Neural cell (in vitro differentiated cells): ENCODE results near the gene ERCC4. TPM values are rescaled to one million over a fixed set of nuclear protein-coding genes. Genes with fewer than 3 reads are reported as not detected.
A peak's percentile ranks its signal among the peaks of the same experiment; 100 is the strongest.

Experiments
- H2AFZ ChIP-seq: fragments of 200-600, 300-800 bp; sonication (generic), shearing (Covaris generic); 2 replicates; pipeline ENCODE4 v1.6.0; 2014; ENCODE audit warnings: low read depth, mild to moderate bottlenecking, antibody characterized with exemption, low read length, moderate library complexity
- H3F3A ChIP-seq: fragments of 200-600 bp; shearing (Covaris generic); 2 replicates; pipeline ENCODE4 v1.6.1; 2016; ENCODE audit warnings: mild to moderate bottlenecking, moderate library complexity, mixed read lengths, antibody characterized with exemption, low read length; ENCODE audit not compliant: insufficient read depth, poor library complexity, severe bottlenecking
- H3K27ac ChIP-seq: fragments of 200-600, 300-800 bp; sonication (generic), shearing (Covaris generic); 2 replicates; pipeline ENCODE4 v1.5.1; 2014; ENCODE audit warnings: mild to moderate bottlenecking, low read length, moderate library complexity
- H3K27me3 ChIP-seq: fragments of 300-800, 200-600 bp; sonication (generic), shearing (Covaris generic); 2 replicates; pipeline ENCODE4 v1.6.0; 2014; ENCODE audit warnings: mild to moderate bottlenecking, low read depth, low read length, moderate library complexity; ENCODE audit not compliant: insufficient read depth
- H3K36me3 ChIP-seq: fragments of 300-800, 200-600 bp; sonication (generic), shearing (Covaris generic); 2 replicates; pipeline ENCODE4 v1.5.1; 2014; ENCODE audit warnings: mild to moderate bottlenecking, antibody characterized with exemption, low read length, moderate library complexity; ENCODE audit not compliant: insufficient read depth
- H3K4me2 ChIP-seq: fragments of 300-800, 200-600 bp; sonication (generic), shearing (Covaris generic); 2 replicates; pipeline ENCODE4 v1.6.0; 2014; ENCODE audit warnings: mild to moderate bottlenecking, low read length
- H3K4me3 ChIP-seq: fragments of 300-800, 200-600 bp; sonication (generic), shearing (Covaris generic); 2 replicates; pipeline ENCODE4 v1.5.1; 2014; ENCODE audit warnings: mild to moderate bottlenecking, low read length, moderate library complexity
- H3K79me2 ChIP-seq: fragments of 200-600 bp; shearing (Covaris generic); replicated peaks from 2 replicates; pipeline ENCODE4 v1.6.0; 2014; ENCODE audit warnings: mild to moderate bottlenecking, low read length, moderate library complexity; ENCODE audit not compliant: insufficient read depth
- H3K9ac ChIP-seq: fragments of 300-800, 200-600 bp; sonication (generic), shearing (Covaris generic); 2 replicates; pipeline ENCODE4 v1.6.1; 2016; ENCODE audit warnings: mild to moderate bottlenecking, low read length, mixed read lengths
- H3K9me2 ChIP-seq: fragments of 200-600 bp; shearing (Covaris generic); 2 replicates; pipeline ENCODE4 v1.6.1; 2016; ENCODE audit warnings: mild to moderate bottlenecking, low read length, mixed read lengths; ENCODE audit not compliant: insufficient read depth
- H3K9me3 ChIP-seq: fragments of 200-600, 300-800 bp; sonication (generic), shearing (Covaris generic); 2 replicates; pipeline ENCODE4 v1.6.1; 2016; ENCODE audit warnings: mild to moderate bottlenecking, mixed run types, low read length, moderate library complexity, mixed read lengths
- H4K20me1 ChIP-seq: fragments of 200-600 bp; shearing (Covaris generic); 2 replicates; pipeline ENCODE4 v1.6.1; 2016; ENCODE audit warnings: mild to moderate bottlenecking, mixed run types; ENCODE audit not compliant: insufficient read depth
- EP300 ChIP-seq: fragments of 450-650 bp; conservative IDR thresholded peaks from 2 replicates; pipeline ENCODE4 v1.6.1; 2014; ENCODE audit warnings: antibody characterized with exemption, mild to moderate bottlenecking, moderate library complexity; ENCODE audit not compliant: poor library complexity, severe bottlenecking
- EZH2 ChIP-seq: fragments of 200-600, 300-800 bp; shearing (Covaris generic), sonication (generic); IDR thresholded peaks from 2 replicates; pipeline ENCODE4 v1.6.1; 2014; ENCODE audit warnings: antibody characterized with exemption, low read length, borderline replicate concordance, mild to moderate bottlenecking; ENCODE audit not compliant: insufficient read depth, poor library complexity, severe bottlenecking
- MXI1 ChIP-seq: fragments of 450-650 bp; conservative IDR thresholded peaks from 2 replicates; pipeline ENCODE4 v1.6.1; 2014; ENCODE audit warnings: antibody characterized with exemption, mild to moderate bottlenecking; ENCODE audit not compliant: poor library complexity, severe bottlenecking
- POLR2AphosphoS5 ChIP-seq: IDR thresholded peaks from 2 replicates; pipeline ENCODE4 v1.6.1; 2012
- polyA plus RNA-seq: library from polyadenylated mRNA; depleted of rRNA; stranded (reverse); fragments of >200 nt; gene quantifications from 2 replicates; pipeline ENCODE4 v1.2.3, GENCODE V29; 2014
- TF ChIP-seq, protein P1 (sequence below): IDR thresholded peaks from 2 replicates; pipeline ENCODE4 v1.6.1; 2012; ENCODE audit warnings: borderline replicate concordance
- TF ChIP-seq, protein P2 (sequence below): fragments of 450-650 bp; IDR thresholded peaks from 2 replicates; pipeline ENCODE4 v1.5.1; 2014; ENCODE audit warnings: antibody characterized with exemption, mild to moderate bottlenecking, moderate library complexity; ENCODE audit not compliant: poor library complexity, severe bottlenecking

ERCC4 gene
- polyA plus RNA-seq, 1 donor from 2014 or later: 5.8 TPM

- TF ChIP-seq MXI1 (no peak), EP300 (no peak), POLR2AphosphoS5 (no peak)
- TF ChIP-seq, protein P1, sequence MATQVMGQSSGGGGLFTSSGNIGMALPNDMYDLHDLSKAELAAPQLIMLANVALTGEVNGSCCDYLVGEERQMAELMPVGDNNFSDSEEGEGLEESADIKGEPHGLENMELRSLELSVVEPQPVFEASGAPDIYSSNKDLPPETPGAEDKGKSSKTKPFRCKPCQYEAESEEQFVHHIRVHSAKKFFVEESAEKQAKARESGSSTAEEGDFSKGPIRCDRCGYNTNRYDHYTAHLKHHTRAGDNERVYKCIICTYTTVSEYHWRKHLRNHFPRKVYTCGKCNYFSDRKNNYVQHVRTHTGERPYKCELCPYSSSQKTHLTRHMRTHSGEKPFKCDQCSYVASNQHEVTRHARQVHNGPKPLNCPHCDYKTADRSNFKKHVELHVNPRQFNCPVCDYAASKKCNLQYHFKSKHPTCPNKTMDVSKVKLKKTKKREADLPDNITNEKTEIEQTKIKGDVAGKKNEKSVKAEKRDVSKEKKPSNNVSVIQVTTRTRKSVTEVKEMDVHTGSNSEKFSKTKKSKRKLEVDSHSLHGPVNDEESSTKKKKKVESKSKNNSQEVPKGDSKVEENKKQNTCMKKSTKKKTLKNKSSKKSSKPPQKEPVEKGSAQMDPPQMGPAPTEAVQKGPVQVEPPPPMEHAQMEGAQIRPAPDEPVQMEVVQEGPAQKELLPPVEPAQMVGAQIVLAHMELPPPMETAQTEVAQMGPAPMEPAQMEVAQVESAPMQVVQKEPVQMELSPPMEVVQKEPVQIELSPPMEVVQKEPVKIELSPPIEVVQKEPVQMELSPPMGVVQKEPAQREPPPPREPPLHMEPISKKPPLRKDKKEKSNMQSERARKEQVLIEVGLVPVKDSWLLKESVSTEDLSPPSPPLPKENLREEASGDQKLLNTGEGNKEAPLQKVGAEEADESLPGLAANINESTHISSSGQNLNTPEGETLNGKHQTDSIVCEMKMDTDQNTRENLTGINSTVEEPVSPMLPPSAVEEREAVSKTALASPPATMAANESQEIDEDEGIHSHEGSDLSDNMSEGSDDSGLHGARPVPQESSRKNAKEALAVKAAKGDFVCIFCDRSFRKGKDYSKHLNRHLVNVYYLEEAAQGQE: no peak
- TF ChIP-seq, protein P2, sequence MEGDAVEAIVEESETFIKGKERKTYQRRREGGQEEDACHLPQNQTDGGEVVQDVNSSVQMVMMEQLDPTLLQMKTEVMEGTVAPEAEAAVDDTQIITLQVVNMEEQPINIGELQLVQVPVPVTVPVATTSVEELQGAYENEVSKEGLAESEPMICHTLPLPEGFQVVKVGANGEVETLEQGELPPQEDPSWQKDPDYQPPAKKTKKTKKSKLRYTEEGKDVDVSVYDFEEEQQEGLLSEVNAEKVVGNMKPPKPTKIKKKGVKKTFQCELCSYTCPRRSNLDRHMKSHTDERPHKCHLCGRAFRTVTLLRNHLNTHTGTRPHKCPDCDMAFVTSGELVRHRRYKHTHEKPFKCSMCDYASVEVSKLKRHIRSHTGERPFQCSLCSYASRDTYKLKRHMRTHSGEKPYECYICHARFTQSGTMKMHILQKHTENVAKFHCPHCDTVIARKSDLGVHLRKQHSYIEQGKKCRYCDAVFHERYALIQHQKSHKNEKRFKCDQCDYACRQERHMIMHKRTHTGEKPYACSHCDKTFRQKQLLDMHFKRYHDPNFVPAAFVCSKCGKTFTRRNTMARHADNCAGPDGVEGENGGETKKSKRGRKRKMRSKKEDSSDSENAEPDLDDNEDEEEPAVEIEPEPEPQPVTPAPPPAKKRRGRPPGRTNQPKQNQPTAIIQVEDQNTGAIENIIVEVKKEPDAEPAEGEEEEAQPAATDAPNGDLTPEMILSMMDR: peak; percentile 30
- Histone ChIP-seq H3F3A (no peaks in the 10 kb centered on the region), H4K20me1 (no peaks in the 10 kb centered on the region), H3K9me2 (no peaks in the 10 kb centered on the region), H3K27me3 (no peaks in the 10 kb centered on the region), H2AFZ (no peak overlapping the region), H3K4me2 (no peak overlapping the region), H3K4me3 (no peak overlapping the region), H3K9me3 (no peaks in the 10 kb centered on the region), H3K27ac (no peak overlapping the region), H3K36me3 (peaks cover 19% of the 10 kb centered on the region), H3K79me2 (no peaks in the 10 kb centered on the region), H3K9ac (no peak overlapping the region)
Measured at GRCh38 chr16:13935408-13935807, 15.5 kb downstream of the ERCC4 start.

DNA sequence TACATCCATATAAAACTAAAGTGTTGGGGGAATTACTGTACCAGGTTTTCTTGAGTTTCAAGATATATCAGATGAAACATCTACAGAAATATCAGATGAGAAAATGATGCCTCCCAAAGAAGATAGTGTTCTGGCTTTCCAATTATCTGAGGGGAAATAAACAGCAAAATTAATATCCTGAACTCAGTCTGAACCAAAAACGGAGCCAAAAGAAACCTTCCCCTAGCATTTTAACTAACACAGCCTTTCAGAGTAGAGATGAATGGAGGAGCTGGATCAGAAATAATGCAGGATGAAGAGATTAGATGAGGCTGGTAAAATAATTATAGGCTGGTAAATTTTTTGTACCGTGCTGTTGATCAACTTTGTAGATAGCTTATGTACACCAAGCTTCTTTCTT, 16.2 kb downstream of the ERCC4 start:
- no peaks in the 10 kb centered on the region for H3K79me2 ChIP-seq
- peaks cover 16% of the 10 kb centered on the region for H3K36me3 ChIP-seq
- H3K9me3 ChIP-seq: no peaks in the 10 kb centered on the region
- H4K20me1 ChIP-seq: no peaks in the 10 kb centered on the region
- no peaks in the 10 kb centered on the region for H3F3A ChIP-seq
- H3K4me2 ChIP-seq: no peak overlapping the region
- no peak overlapping the region for H3K4me3 ChIP-seq
- H3K9ac ChIP-seq: no peak overlapping the region
- no peak overlapping the region for H2AFZ ChIP-seq
- no peaks in the 10 kb centered on the region for H3K27me3 ChIP-seq
- TF ChIP-seq, protein P1: no peak
- TF ChIP-seq MXI1 (no peak), EZH2 (no peak), POLR2AphosphoS5 (no peak)
- H3K9me2 ChIP-seq: no peaks in the 10 kb centered on the region
- no peak overlapping the region for H3K27ac ChIP-seq
